ENCODE results near the gene RAB42. TPM values are rescaled to one million over a fixed set of nuclear protein-coding genes. Genes with fewer than 3 reads are reported as not detected.

Gene RAB42
- total RNA-seq, 1 donor from 2014 or later: 10.2 TPM

- no peak for DNase-seq (ENCODE audit: low spot score)
These were observed 52.4 kb downstream of the RAB42 start for GRCh38 chr1:28644494-28644893.

Other genes starting within 250 kb of the RAB42 start
- 23.8 TPM for gene PHACTR4, start 222.5 kb upstream of the RAB42 start, total RNA-seq
- gene RCC1, start 86.2 kb upstream of the RAB42 start, total RNA-seq: 18.6 TPM
- 25.1 TPM for gene TRNAU1AP, start 39.2 kb upstream of the RAB42 start, total RNA-seq
- gene TAF12, start 50.8 kb downstream of the RAB42 start, total RNA-seq: 21.9 TPM
- not detected for gene RNU11, start 56.3 kb downstream of the RAB42 start, total RNA-seq
- 11.4 TPM for gene GMEB1, start 76.5 kb downstream of the RAB42 start, total RNA-seq
- gene YTHDF2, start 144.7 kb downstream of the RAB42 start, total RNA-seq: 65.5 TPM
- not detected for gene OPRD1, start 219.9 kb downstream of the RAB42 start, total RNA-seq

All from mesenteric fat pad (tissue), 1 donor.